OCI-LY7 (cell line): ENCODE measurements around the gene IGFBP2. TPM values are rescaled to one million over a fixed set of nuclear protein-coding genes. Genes with fewer than 3 reads are reported as not detected.
A peak's percentile ranks its signal among the peaks of the same experiment; 100 is the strongest.

Source experiments
- BruUV-seq: library from RNA; stranded (reverse); fragments of 400-500 nt; replicated peaks from 2 replicates; lab custom pipeline; 2021; lab: Mats Ljungman, UMichigan
- CTCF ChIA-PET: fragments of 300-600 bp; sonication (Branson Sonifier 250); formaldehyde crosslinking; loops from one replicate; lab custom pipeline; 2022; ENCODE audit warnings: antibody characterized with exemption; ENCODE audit not compliant: unreplicated experiment; lab: Charles Lee
- POLR2A ChIA-PET: fragments of 300-600 bp; sonication (Branson Sonifier 250); formaldehyde crosslinking; loops from one replicate; lab custom pipeline; 2022; ENCODE audit warnings: antibody characterized with exemption; lab: Charles Lee
- DNase-seq: peaks from one replicate; pipeline ENCODE4 v3.0.0-alpha.2; 2015; ENCODE audit warnings: low spot score
- H2AFZ ChIP-seq: fragments of 200-600 bp; sonication (generic), shearing (Covaris generic); 2 replicates; pipeline ENCODE4 v1.6.1; 2014; ENCODE audit warnings: mild to moderate bottlenecking, antibody characterized with exemption, low read length, moderate library complexity
- H3K27ac ChIP-seq: fragments of 200-600 bp; sonication (generic); 2 replicates; pipeline ENCODE4 v1.5.1; 2014; ENCODE audit warnings: mixed run types, low read depth, mild to moderate bottlenecking, moderate library complexity, low read length, inconsistent platforms; ENCODE audit not compliant: poor library complexity, severe bottlenecking
- H3K36me3 ChIP-seq: fragments of 200-600 bp; sonication (generic); 2 replicates; pipeline ENCODE4 v1.6.1; 2014; ENCODE audit warnings: mild to moderate bottlenecking, antibody characterized with exemption, low read length, moderate library complexity, mixed read lengths; ENCODE audit not compliant: insufficient read depth
- H3K4me1 ChIP-seq: fragments of 200-600 bp; sonication (generic); 2 replicates; pipeline ENCODE4 v1.5.1; 2014; ENCODE audit warnings: mild to moderate bottlenecking, low read length; ENCODE audit not compliant: insufficient read depth, poor library complexity, severe bottlenecking
- H3K4me2 ChIP-seq: fragments of 200-600 bp; sonication (generic); 2 replicates; pipeline ENCODE4 v1.6.1; 2014; ENCODE audit warnings: mild to moderate bottlenecking, low read length
- H3K4me3 ChIP-seq: fragments of 200-600 bp; sonication (generic); 2 replicates; pipeline ENCODE4 v1.5.1; 2014; ENCODE audit warnings: mild to moderate bottlenecking, low read depth, low read length; ENCODE audit not compliant: poor library complexity, severe bottlenecking
- H3K79me2 ChIP-seq: fragments of 200-600 bp; sonication (generic); 2 replicates; pipeline ENCODE4 v1.6.1; 2016; ENCODE audit warnings: low read depth, mild to moderate bottlenecking, low read length, moderate library complexity, mixed read lengths; ENCODE audit not compliant: insufficient read depth
- H3K9me2 ChIP-seq: fragments of 200-600 bp; sonication (generic); 2 replicates; pipeline ENCODE4 v1.6.1; 2016; ENCODE audit warnings: mild to moderate bottlenecking, low read length, mixed read lengths; ENCODE audit not compliant: insufficient read depth
- H3K9me3 ChIP-seq: fragments of 200-600 bp; sonication (generic); 2 replicates; pipeline ENCODE4 v1.6.1; 2014; ENCODE audit warnings: mild to moderate bottlenecking, mixed run types, low read length, mixed read lengths
- H4K20me1 ChIP-seq: fragments of 200-600 bp; sonication (generic); 2 replicates; pipeline ENCODE4 v1.6.1; 2014; ENCODE audit warnings: mild to moderate bottlenecking, antibody characterized with exemption, low read length, moderate library complexity, mixed read lengths; ENCODE audit not compliant: insufficient read depth
- EZH2phosphoT487 ChIP-seq: fragments of 200-600 bp; sonication (generic); IDR thresholded peaks from 2 replicates; pipeline ENCODE4 v1.6.1; 2018; ENCODE audit warnings: low read depth, borderline replicate concordance, mild to moderate bottlenecking, mixed run types, antibody characterized with exemption, low read length, moderate library complexity, mixed read lengths
- intact Hi-C: fragments of 100-400 bp; cut with micrococcal nuclease; formaldehyde crosslinking; loops from one replicate; pipeline ENCODE4 v1.10.0; 2022; ENCODE audit not compliant: unreplicated experiment
- total RNA-seq, 2 experiments: library from RNA; depleted of rRNA in 1 of 2; stranded (reverse); fragments of >200 nt in 1 of 2; shearing (Covaris generic) in 1 of 2; gene quantifications; 2 replicates each; pipeline ENCODE4 v1.2.3, GENCODE V29; 2014 to 2022
- TF ChIP-seq, protein P1 (sequence below): fragments of 200-600 bp; sonication (generic); conservative IDR thresholded peaks from 2 replicates; pipeline ENCODE4 v1.5.1; 2014; ENCODE audit warnings: mild to moderate bottlenecking, antibody characterized with exemption, low read length, moderate library complexity, mixed read lengths

IGFBP2 gene
- total RNA-seq, 2 experiments from 2014 or later: 0.66 TPM; not detected in 1

- TF ChIP-seq EZH2phosphoT487: no peak
- TF ChIP-seq, protein P1, sequence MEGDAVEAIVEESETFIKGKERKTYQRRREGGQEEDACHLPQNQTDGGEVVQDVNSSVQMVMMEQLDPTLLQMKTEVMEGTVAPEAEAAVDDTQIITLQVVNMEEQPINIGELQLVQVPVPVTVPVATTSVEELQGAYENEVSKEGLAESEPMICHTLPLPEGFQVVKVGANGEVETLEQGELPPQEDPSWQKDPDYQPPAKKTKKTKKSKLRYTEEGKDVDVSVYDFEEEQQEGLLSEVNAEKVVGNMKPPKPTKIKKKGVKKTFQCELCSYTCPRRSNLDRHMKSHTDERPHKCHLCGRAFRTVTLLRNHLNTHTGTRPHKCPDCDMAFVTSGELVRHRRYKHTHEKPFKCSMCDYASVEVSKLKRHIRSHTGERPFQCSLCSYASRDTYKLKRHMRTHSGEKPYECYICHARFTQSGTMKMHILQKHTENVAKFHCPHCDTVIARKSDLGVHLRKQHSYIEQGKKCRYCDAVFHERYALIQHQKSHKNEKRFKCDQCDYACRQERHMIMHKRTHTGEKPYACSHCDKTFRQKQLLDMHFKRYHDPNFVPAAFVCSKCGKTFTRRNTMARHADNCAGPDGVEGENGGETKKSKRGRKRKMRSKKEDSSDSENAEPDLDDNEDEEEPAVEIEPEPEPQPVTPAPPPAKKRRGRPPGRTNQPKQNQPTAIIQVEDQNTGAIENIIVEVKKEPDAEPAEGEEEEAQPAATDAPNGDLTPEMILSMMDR: no peak
- Histone ChIP-seq H3K4me3 (no peak overlapping the region), H3K4me1 (peaks cover 15% of the 10 kb centered on the region), H2AFZ (no peak overlapping the region), H3K4me2 (no peak overlapping the region), H4K20me1 (no peaks in the 10 kb centered on the region), H3K79me2 (no peaks in the 10 kb centered on the region), H3K9me3 (no peaks in the 10 kb centered on the region), H3K36me3 (no peaks in the 10 kb centered on the region), H3K27ac (no peak overlapping the region), H3K9me2 (no peaks in the 10 kb centered on the region)
- intact Hi-C loops: no loop called here
- POLR2A ChIA-PET: interaction anchor here (0.6 to 0.7 kb wide), 3 partner anchors 17 to 24 kb away, joined by 3 to 7 read pairs (median 4); no protein-coding TSS in a partner anchor
- no TSS peak for BruUV-seq
- DNase-seq: peak; percentile 71
- CTCF ChIA-PET: interaction anchor here (0.8 kb wide), 1 partner anchor 44 kb away, joined by 3 read pairs; no protein-coding TSS in a partner anchor
Observed at GRCh38 chr2:216622526-216622925, 10.7 kb upstream of the IGFBP2 start.

- Histone ChIP-seq H3K4me1 (peaks cover 8% of the 10 kb centered on the region), H3K4me3 (no peak overlapping the region), H3K27ac (no peak overlapping the region), H3K36me3 (no peaks in the 10 kb centered on the region), H4K20me1 (no peaks in the 10 kb centered on the region), H2AFZ (no peak overlapping the region), H3K4me2 (no peak overlapping the region), H3K9me2 (no peaks in the 10 kb centered on the region), H3K79me2 (no peaks in the 10 kb centered on the region), H3K9me3 (no peaks in the 10 kb centered on the region)
- ChIA-PET POLR2A (interaction anchor here (0.5 kb wide), 1 partner anchor 1504 kb away, joined by 4 read pairs; no protein-coding TSS in a partner anchor), CTCF (no interaction called here)
- intact Hi-C loops: no loop called here
- TF ChIP-seq, protein P1: no peak
- TF ChIP-seq EZH2phosphoT487: no peak
- DNase-seq: no peak
- BruUV-seq: no TSS peak
Observed at GRCh38 chr2:216624251-216624650, 9.0 kb upstream of the IGFBP2 start.

- intact Hi-C loops: no loop called here
- Histone ChIP-seq H3K4me1 (no peaks in the 10 kb centered on the region), H3K27ac (no peak overlapping the region), H3K79me2 (no peaks in the 10 kb centered on the region), H3K4me2 (no peak overlapping the region), H3K9me3 (no peaks in the 10 kb centered on the region), H3K36me3 (no peaks in the 10 kb centered on the region), H4K20me1 (no peaks in the 10 kb centered on the region), H3K9me2 (no peaks in the 10 kb centered on the region), H3K4me3 (no peak overlapping the region), H2AFZ (no peak overlapping the region)
- POLR2A ChIA-PET: interaction anchor here (0.7 kb wide), 1 partner anchor 33 kb away, joined by 3 read pairs; no protein-coding TSS in a partner anchor
- TF ChIP-seq EZH2phosphoT487: no peak
- TF ChIP-seq, protein P1: no peak
- no peak for DNase-seq
- CTCF ChIA-PET: no interaction called here
- no TSS peak for BruUV-seq
Observed at GRCh38 chr2:216626168-216626874, 6.9 kb upstream of the IGFBP2 start.
